PFSK-1 (cell line): ENCODE data around the gene SKAP1.

Experiments
- POLR2AphosphoS5 ChIP-seq: IDR thresholded peaks from 2 replicates; pipeline ENCODE4 v1.6.1; 2012; ENCODE audit warnings: low read depth, mild to moderate bottlenecking, control low read depth, low read length, moderate library complexity
- REST ChIP-seq, 2 experiments: IDR thresholded peaks; 2 replicates each; pipeline versions ENCODE4 v1.6.1 to v1.8.0; 2011 to 2012; ENCODE audit warnings: low read depth in 2 of 2, low read length in 2 of 2, control low read depth in 1 of 2, inconsistent platforms in 1 of 2, mild to moderate bottlenecking in 1 of 2, moderate library complexity in 1 of 2; ENCODE audit not compliant: insufficient read depth in 1 of 2
- SIN3A ChIP-seq: IDR thresholded peaks from 2 replicates; pipeline ENCODE4 v1.6.1; 2012; ENCODE audit warnings: mild to moderate bottlenecking, low read length, moderate library complexity, borderline replicate concordance; ENCODE audit not compliant: insufficient read depth
- TAF1 ChIP-seq: IDR thresholded peaks from 2 replicates; pipeline ENCODE4 v1.6.1; 2012; ENCODE audit warnings: low read length, control low read depth, borderline replicate concordance; ENCODE audit not compliant: insufficient read depth

- TF ChIP-seq SIN3A (peak; percentile 67; the same call in 1 of the 2 replicates), TAF1 (peak; percentile 64; the same call in 1 of the 2 replicates), REST (IDR thresholded peaks at IDR 0.05; ENCODE audit: insufficient read depth in 1 of 2, low read depth in 2 of 2, low read length in 2 of 2) (no peak), POLR2AphosphoS5 (peak; percentile 83)
These were observed 322.6 kb downstream of the SKAP1 start, which contains the start of gene SNX11 for GRCh38 chr17:48107137-48108055.
